Stomach (tissue), 4 donors: ENCODE data around the gene HDAC1.

ENCODE experiments used
- EP300 ChIP-seq: sonication (generic); formaldehyde crosslinking; IDR thresholded peaks from one replicate; pipeline ENCODE4 v1.6.1; 2017; ENCODE audit warnings: antibody characterized with exemption
- POLR2A ChIP-seq, 4 donors: fragments of 450-650 bp; IDR thresholded peaks; one replicate each; pipeline ENCODE4 v1.6.1; 2016; ENCODE audit warnings: antibody characterized with exemption in 4 of 4, control low read depth in 2 of 4, mild to moderate bottlenecking in 1 of 4, moderate library complexity in 1 of 4
- TF ChIP-seq, protein P1 (sequence below), 7 experiments: fragments of 450-650 bp in 4 of 7; fragments of 200-600 bp in 3 of 7; sonication (generic) in 3 of 7; IDR thresholded peaks; one replicate each; pipeline ENCODE4 v1.5.1; 2016 to 2019; ENCODE audit warnings: antibody characterized with exemption in 7 of 7, control low read depth in 2 of 7, mild to moderate bottlenecking in 1 of 7

DNA sequence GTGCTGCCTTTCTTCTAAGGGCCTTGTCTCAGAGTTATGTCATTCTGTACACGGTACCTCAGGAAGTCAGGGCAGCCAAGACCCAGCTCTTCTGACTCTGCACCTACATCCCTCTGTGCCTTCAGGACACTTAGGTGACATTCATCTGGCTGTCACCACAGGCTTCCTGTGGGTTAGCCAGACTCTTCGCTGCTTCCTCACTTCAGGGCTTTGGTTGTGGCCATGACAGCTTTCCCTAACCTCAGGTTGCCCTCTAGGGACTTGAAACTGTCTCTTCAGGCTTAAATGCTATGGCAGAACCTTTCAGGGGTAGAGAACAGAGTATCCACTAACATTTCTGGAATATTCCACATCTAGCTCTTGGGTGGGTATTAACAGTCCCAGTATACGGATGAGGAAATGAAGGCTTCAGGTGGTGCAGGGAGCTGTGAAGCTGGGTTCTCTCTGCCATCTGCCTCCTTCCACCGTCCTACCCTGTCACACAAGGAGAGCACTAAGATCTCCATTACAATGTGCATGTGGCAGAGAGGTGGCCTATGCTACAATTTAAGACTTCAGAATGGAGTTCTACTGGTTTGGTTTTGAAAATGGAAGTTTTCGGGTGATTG is 80.4 kb downstream of the HDAC1 start:
- TF ChIP-seq, protein P1, sequence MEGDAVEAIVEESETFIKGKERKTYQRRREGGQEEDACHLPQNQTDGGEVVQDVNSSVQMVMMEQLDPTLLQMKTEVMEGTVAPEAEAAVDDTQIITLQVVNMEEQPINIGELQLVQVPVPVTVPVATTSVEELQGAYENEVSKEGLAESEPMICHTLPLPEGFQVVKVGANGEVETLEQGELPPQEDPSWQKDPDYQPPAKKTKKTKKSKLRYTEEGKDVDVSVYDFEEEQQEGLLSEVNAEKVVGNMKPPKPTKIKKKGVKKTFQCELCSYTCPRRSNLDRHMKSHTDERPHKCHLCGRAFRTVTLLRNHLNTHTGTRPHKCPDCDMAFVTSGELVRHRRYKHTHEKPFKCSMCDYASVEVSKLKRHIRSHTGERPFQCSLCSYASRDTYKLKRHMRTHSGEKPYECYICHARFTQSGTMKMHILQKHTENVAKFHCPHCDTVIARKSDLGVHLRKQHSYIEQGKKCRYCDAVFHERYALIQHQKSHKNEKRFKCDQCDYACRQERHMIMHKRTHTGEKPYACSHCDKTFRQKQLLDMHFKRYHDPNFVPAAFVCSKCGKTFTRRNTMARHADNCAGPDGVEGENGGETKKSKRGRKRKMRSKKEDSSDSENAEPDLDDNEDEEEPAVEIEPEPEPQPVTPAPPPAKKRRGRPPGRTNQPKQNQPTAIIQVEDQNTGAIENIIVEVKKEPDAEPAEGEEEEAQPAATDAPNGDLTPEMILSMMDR (IDR thresholded peaks at IDR 0.05) = no peak
- TF ChIP-seq EP300 = no peak
- TF ChIP-seq POLR2A (IDR thresholded peaks at IDR 0.05) = no peak
